Measurements from ENCODE around the gene INTS7.

DNA sequence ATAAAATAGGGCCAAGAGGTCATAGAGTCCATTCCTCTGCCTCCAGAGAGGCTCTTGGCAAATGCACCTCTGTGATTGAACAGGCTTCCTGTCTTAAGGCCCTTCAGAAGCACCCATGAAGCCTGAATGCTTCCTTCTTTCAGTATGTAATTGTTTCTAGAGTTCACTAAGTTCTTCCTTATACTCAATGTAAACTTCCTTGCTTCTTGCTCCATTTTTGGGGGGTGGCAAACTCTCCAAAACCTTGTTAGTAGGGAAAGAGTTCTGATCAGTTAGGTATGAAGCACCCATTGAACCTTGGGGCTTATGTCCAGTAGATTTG lies 102.5 kb downstream of the INTS7 start:
- TF ChIP-seq CTCF (IDR thresholded peaks at IDR 0.05), result no peak
- no peak for TF ChIP-seq POLR2A (IDR thresholded peaks at IDR 0.05)
